ENCODE results near the gene POTEE.
"Not testable (repeated sequence)": the region's sequence is repeated elsewhere in the genome, so short reads cannot be mapped to it uniquely, and the experiment has no call there.

- not testable (repeated sequence) for TF ChIP-seq SUZ12 (IDR thresholded peaks at IDR 0.05; ENCODE audit: extremely low read depth, insufficient read depth, insufficient read length); ZNF274 (IDR thresholded peaks at IDR 0.05; ENCODE audit: low read depth, low read length); YY1 (IDR thresholded peaks at IDR 0.05; ENCODE audit: insufficient read depth, insufficient read length)
Observed at GRCh38 chr2:131235543-131236449, 26.5 kb downstream of the POTEE start.

All from NT2/D1 (cell line).